HuH-7 (cell line): Measurements from ENCODE around the gene PARD3B.

Experiments
- DNase-seq: peaks from one replicate; pipeline ENCODE4 v3.0.0; 2011; ENCODE audit warnings: low spot score

PARD3B gene

DNA sequence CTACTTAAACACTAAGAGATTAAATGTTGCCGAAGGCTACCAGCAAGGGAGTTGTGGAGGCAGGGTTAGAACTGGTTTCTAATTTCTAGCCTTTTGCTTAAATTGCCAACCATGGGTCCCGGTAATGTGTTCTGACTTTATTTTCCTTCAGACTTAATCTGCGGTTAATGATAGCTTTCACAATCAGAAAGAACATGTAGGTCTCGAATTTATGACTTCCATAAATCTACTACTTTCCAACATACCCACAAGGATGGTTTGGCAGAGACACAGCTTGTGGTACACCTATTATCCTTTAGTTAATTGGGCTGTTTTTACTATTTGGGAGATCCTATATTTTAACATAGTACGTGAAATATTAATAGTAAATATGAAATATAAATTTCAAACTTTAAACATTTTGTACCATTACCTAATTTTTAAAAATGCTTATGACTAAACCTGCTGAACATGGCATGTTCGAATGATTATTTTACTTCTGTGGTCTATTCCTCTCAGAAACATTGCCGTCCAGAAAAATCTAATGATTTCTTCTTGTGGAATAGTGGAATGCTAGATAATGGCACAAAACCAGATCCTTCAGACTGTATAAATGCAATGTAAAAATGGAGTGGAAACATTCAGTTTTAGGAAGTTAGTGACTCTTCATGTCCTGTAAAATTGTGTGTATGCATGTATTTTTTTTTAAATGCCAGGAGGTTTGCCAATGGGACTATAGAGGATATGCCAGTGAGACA is 41.3 kb downstream of the PARD3B start:
- no peak for DNase-seq

GRCh38 chr2:204590063-204590462 is 44.8 kb downstream of the PARD3B start:
- DNase-seq: no peak

- no peak for DNase-seq
These were observed 46.0 kb downstream of the PARD3B start for GRCh38 chr2:204591225-204591624.

- DNase-seq: no peak
These were observed 58.8 kb downstream of the PARD3B start for GRCh38 chr2:204604061-204604460.

DNA sequence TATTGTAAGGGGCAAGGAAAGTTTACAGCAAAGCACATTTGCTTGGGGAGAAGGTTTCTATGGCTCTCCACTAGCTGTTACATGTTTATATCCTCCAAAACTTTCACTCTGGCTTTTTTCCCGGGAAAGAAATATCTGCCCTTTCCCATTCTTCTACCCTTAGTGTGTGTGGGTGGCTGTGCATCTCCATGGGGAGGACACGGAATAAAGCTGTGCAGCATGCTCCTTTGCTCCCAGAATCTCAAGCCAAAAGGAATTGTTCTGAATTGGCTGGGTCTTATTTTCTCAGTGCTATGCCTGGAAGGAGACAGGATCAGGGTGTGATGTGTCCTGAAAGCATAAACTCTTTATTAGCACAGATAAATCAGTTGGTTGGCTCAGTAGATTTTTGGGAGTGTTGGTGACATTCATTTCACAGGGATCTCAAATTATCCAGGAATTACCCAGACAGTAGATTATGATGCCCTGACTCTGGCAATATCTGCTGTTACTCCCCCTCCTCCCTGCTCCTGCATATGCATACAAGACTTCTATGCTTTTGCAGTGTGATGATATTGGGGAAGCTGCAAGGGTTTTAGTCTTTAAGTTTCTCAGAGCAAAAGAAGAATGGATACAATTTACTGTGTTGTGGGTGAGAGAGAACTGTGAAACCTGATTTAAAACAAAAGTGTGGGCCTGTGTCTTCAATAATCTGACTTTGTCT is 63.1 kb downstream of the PARD3B start:
- no peak for DNase-seq

DNA sequence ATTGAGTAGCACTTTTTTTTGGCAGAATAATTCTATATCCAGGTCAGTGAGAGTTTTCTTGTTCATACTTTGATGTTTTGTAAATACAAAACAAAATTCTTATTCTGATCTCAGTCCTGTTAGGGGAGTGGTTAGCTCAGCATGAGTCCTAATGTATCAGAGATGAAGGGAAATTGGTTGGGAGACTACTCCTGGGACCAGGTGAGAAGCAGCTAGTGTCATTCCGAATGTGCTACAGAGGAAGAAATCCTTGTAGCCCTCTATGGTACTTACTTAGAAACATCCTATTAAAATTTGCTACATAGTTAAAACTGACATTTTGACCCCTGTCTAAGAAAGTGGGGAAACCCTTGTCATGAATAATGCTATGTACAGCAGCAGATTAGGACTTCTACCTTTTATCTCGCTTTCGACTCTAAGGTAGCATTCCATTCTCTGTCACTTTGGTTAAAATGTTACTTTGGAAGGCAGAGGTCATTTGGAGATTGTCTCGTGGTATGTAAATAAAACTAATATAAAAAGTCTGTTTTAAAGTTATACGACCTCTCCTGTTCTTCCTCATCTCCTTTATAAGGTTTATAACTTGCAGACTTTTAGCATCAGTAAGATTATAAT is 65.8 kb downstream of the PARD3B start:
- DNase-seq: peak; percentile 18

DNA sequence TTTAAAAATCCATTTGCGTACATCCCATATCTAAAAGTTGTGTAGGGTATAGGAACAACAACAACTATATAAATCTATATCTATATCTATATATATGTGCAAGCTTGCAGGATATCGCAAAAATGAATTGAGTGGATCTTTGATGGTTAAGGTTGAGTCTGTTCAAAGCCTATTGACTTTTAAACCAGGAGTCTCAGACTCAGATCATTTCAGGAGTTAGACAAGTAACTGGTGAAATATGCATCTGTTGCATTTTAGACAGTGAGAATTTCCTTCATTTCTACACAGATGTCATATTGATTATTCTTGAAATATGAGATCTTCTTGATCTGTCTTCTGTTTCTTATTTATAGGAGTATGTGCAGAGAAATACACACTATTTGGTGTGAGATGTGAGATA is 66.5 kb downstream of the PARD3B start:
- no peak for DNase-seq

DNA sequence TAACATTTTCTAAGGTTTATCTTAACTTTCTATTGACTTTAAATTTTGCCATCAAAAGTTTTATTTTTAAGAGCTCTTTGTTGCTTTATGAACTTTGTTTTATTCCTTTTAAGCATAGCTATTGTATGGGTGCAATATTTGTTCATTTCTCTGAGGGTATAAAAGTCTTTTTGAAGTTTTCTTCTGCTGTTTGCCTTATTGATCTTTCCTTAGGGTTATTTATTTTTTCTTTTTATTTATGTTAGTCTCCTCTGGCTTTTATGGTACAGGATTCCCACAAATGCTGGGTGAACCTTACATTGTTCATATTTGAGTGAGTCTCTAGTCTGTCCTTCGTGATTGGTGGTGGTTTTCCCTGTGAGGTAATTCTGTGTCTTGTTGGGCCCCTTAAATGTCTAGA is 68.4 kb downstream of the PARD3B start:
- DNase-seq: no peak

DNA sequence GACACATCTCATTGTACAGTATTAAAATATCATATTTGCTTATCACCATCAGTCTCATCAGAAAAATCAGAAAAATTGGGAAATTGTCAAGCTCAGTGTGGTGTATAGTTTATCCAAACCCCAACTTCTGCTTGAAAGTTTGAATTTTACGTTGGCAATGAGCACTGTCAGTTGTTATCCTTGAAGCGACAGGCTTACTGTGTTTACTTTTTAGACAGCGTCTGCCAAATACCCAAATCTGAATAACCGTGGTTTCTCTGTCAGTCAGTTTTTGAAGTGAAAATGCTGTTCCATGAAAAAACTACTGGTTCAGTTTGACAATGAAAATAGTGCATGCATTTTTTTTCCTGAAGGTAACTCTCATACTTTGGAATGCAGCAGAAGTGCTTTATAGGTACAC is 70.2 kb downstream of the PARD3B start:
- no peak for DNase-seq

- no peak for DNase-seq
These were observed 79.9 kb downstream of the PARD3B start for GRCh38 chr2:204625135-204625534.

DNA sequence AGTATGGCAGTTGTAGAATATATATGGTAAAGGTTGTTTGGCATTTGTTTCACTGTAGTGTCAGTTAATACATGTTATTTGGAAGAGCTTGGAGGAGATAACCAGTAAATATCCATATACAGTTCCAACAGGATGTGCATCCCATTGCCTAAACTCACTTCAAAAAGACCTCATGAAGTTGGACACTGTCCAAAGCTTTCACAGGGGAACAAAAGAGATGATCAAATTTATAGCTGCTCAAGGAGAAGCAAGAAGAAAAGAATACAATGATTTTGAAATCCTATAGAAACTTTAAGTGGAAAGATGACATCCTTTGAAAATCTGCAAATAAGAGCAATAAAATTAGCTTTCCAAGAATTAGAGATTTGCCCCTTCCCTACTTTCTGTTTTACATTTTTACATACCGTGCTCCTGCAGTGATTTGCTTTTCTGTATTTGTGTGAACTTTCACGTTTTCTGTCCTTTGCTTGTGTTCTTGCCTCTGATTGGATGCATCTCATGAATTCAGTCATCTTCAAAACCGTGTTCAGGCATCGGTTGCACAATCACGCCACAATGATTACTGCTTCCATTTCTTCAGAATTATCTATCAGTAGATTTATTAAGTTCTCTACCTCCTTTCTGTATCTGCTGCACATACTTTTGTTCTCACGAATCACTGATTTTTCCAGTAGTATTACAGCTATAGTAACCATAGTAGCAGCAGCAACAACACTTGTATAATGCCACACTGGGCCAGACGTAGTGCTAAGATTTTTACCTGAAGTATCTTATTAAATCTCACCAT is 83.8 kb downstream of the PARD3B start:
- no peak for DNase-seq

DNA sequence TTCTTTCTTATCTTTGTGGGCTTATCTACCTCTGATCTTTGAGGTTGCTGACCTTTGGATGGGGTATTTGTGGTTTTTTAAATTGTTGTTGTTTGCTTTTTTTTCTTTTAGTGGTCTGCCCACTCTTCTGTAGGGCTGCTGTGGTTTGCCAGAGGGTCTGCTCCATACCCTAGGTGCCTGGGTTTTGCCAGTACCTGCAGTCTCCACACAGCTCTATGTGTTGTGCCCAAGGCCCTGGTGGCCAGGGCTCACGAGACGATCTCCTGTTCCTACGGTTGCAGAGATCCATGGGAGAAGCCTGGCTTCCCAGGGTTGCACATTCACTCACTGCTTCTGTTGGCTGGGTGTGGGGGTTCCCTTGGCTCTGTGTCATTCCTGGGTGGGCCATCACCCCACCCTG is 87.1 kb downstream of the PARD3B start:
- no peak for DNase-seq

- DNase-seq: no peak
These were observed 89.3 kb downstream of the PARD3B start for GRCh38 chr2:204634564-204634963.

GRCh38 chr2:204635478-204635877 is 90.2 kb downstream of the PARD3B start:
- no peak for DNase-seq

DNA sequence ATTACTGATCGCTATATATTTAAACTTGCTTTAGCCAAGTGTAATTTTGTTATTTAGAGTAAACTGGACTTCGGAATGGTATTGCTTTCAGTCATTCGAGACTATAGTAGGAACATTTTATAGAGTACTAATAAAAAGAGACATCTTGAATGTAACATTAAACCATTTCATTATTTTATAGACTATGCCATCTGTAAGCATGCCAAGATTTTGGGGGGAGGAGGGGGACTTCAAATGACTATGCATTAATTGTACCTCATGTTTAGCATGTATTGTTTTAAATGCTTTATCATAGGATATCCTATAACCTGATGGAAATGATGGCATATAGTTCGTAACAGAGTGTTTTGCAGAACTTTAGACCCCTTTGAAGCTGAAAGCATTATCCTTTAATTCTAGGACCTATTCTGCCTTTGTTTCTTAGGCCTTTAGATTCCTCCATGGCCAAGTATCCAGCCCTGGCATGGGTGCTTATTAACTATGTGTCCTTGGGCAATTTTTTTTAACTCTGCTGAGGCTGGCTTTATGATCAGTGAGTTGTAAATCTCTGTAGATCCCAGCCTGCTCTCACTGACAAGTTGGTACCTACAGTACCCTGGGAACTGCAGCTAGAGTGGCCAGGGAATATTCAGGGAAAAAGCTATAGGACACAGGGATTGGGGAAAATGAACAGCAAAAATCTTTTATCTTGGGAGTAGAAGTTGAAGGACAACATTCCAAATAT is 93.4 kb downstream of the PARD3B start:
- no peak for DNase-seq

GRCh38 chr2:204643326-204643725 is 98.1 kb downstream of the PARD3B start:
- no peak for DNase-seq

GRCh38 chr2:204645018-204645773 is 99.9 kb downstream of the PARD3B start:
- no peak for DNase-seq

DNA sequence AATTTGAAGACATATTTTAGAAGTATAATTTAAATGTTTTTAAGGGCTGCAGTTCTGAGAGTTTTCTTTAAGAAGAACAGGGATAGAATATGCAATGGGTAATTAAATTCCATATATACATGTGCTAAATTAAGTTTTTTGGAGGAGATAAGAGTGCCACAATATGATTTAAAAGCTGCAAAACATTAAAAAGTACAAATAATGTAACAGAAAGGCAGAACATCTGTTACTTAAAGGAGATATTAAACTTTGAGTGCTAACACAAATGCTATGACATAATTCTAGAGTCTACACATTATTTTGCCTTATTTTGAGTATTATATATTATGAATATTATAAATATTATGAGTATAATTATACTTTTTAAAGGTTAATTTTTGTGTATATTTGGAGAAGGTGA is 102.4 kb downstream of the PARD3B start:
- DNase-seq: no peak

- DNase-seq: no peak
These were observed 105.3 kb downstream of the PARD3B start for GRCh38 chr2:204650611-204651010.

GRCh38 chr2:204652063-204652462 is 106.8 kb downstream of the PARD3B start:
- DNase-seq: no peak

- no peak for DNase-seq
These were observed 109.4 kb downstream of the PARD3B start for GRCh38 chr2:204654669-204655068.
